HepG2 (cell line): ENCODE results near the gene TUBA4B. TPM values are rescaled to one million over a fixed set of nuclear protein-coding genes. Genes with fewer than 3 reads are reported as not detected.

Experiments used
- CBX1 ChIP-seq: IDR thresholded peaks from one replicate; pipeline ENCODE4 v1.6.1; 2016; ENCODE audit warnings: antibody characterized with exemption, low read depth
- CCAR2 ChIP-seq: fragments of 200-400 bp; formaldehyde crosslinking; optimal IDR thresholded peaks from 2 replicates; pipeline ENCODE3; 2018; ENCODE audit warnings: low read depth, mild to moderate bottlenecking, low read length, moderate library complexity
- CEBPG ChIP-seq: IDR thresholded peaks from 2 replicates; pipeline ENCODE4 v1.6.1; 2016
- CERS6 ChIP-seq: sonication (generic); formaldehyde crosslinking; IDR thresholded peaks from 2 replicates; pipeline ENCODE4 v1.5.0; 2020; ENCODE audit warnings: missing genetic modification reagents
- FIP1L1 ChIP-seq: fragments of 200-400 bp; formaldehyde crosslinking; IDR thresholded peaks from 2 replicates; pipeline ENCODE4 v1.6.1; 2018; ENCODE audit warnings: low read depth, mild to moderate bottlenecking, low read length, moderate library complexity, borderline replicate concordance; ENCODE audit not compliant: insufficient read depth
- FOXK1 ChIP-seq: sonication (generic); formaldehyde crosslinking; IDR thresholded peaks from 2 replicates; pipeline ENCODE4 v1.4.0; 2020; ENCODE audit warnings: low read depth, missing genetic modification reagents, borderline replicate concordance
- MTA3 ChIP-seq: sonication (generic); formaldehyde crosslinking; IDR thresholded peaks from 2 replicates; pipeline ENCODE4 v1.4.0; 2020; ENCODE audit warnings: missing genetic modification reagents
- NFRKB ChIP-seq: fragments of 450-650 bp; IDR thresholded peaks from 2 replicates; pipeline ENCODE4 v1.6.1; 2017
- POLR2A ChIP-seq, 2 experiments: IDR thresholded peaks; 2 replicates each; pipeline ENCODE4 v1.6.1; 2011; ENCODE audit warnings: low read depth in 2 of 2, low read length in 2 of 2, mild to moderate bottlenecking in 1 of 2, moderate library complexity in 1 of 2; ENCODE audit not compliant: insufficient read depth in 1 of 2
- REXO4 ChIP-seq: sonication (generic); formaldehyde crosslinking; IDR thresholded peaks from 2 replicates; pipeline ENCODE4 v1.8.0; 2022; ENCODE audit warnings: missing genetic modification reagents, mild to moderate bottlenecking, borderline replicate concordance
- SIN3B ChIP-seq: fragments of 150-350 bp; IDR thresholded peaks from 2 replicates; pipeline ENCODE4 v1.6.1; 2014; ENCODE audit warnings: low read length
- SRY ChIP-seq: sonication (generic); formaldehyde crosslinking; IDR thresholded peaks from 2 replicates; pipeline ENCODE4 v1.8.0; 2022; ENCODE audit warnings: mild to moderate bottlenecking, missing genetic modification reagents
- TBX3 ChIP-seq: fragments of 450-650 bp; IDR thresholded peaks from 2 replicates; pipeline ENCODE4 v1.6.1; 2017; ENCODE audit warnings: antibody characterized with exemption, mild to moderate bottlenecking, inconsistent platforms, borderline replicate concordance
- ZBTB43 ChIP-seq: sonication (generic); formaldehyde crosslinking; conservative IDR thresholded peaks from 2 replicates; pipeline ENCODE4 v1.4.0; 2020; ENCODE audit warnings: missing genetic modification reagents
- ZBTB7B ChIP-seq: sonication (generic); formaldehyde crosslinking; IDR thresholded peaks from 2 replicates; pipeline ENCODE4 v1.4.0; 2020; ENCODE audit warnings: missing genetic modification reagents
- ZNF329 ChIP-seq: sonication (generic); formaldehyde crosslinking; IDR thresholded peaks from 2 replicates; pipeline ENCODE4 v1.9.0; 2021; ENCODE audit warnings: low read depth, mild to moderate bottlenecking, missing genetic modification reagents
- ZNF460 ChIP-seq: sonication (generic); formaldehyde crosslinking; IDR thresholded peaks from 2 replicates; pipeline ENCODE4 v1.5.1; 2020; ENCODE audit warnings: missing genetic modification reagents, mild to moderate bottlenecking, borderline replicate concordance
- ZNF605 ChIP-seq: sonication (generic); formaldehyde crosslinking; IDR thresholded peaks from 2 replicates; pipeline ENCODE4 v1.8.0; 2022; ENCODE audit warnings: mild to moderate bottlenecking, missing genetic modification reagents
- ZNF720 ChIP-seq: sonication (generic); formaldehyde crosslinking; IDR thresholded peaks from 2 replicates; pipeline ENCODE4 v1.4.0; 2020; ENCODE audit warnings: missing genetic modification reagents
- polyA plus RNA-seq, 8 experiments: library from polyadenylated mRNA; depleted of rRNA in 3 of 8; stranded (reverse) in 7 of 8; unstranded in 1 of 8; fragments of >200 nt; fragmentation: Illumina TruSeq in 4 of 8; extraction: Trizol in 4 of 8; gene quantifications; 2 replicates each; pipeline versions ENCODE4 v1.2.1 to v1.2.3, GENCODE V29; 2011 to 2016; ENCODE audit warnings: low read depth in 4 of 8, missing spikeins in 1 of 8, mixed read lengths in 1 of 8; ENCODE audit not compliant: insufficient read depth in 1 of 8
- total RNA-seq, 5 experiments: library from RNA; depleted of rRNA; stranded (reverse); fragments of >200 nt; fragmentation: Illumina TruSeq; extraction: Trizol; gene quantifications; 2 replicates each; pipeline ENCODE4 v1.2.3, GENCODE V29; 2016; ENCODE audit warnings: low read depth in 1 of 5
- TF ChIP-seq, protein P1 (sequence below): sonication (generic); formaldehyde crosslinking; IDR thresholded peaks from 2 replicates; pipeline ENCODE4 v1.5.1; 2020; ENCODE audit warnings: mild to moderate bottlenecking, missing genetic modification reagents, borderline replicate concordance
- TF ChIP-seq, protein P2 (sequence below): IDR thresholded peaks from 2 replicates; pipeline ENCODE4 v1.6.1; 2016; ENCODE audit warnings: missing genetic modification reagents, missing compliant biosample characterization

Gene TUBA4B
- total and polyA plus RNA-seq, 2 of the 13 experiments (the other 11 are each of a cell fraction or from before 2014, with no cell fraction given) = 0.18 to 0.22 TPM

DNA sequence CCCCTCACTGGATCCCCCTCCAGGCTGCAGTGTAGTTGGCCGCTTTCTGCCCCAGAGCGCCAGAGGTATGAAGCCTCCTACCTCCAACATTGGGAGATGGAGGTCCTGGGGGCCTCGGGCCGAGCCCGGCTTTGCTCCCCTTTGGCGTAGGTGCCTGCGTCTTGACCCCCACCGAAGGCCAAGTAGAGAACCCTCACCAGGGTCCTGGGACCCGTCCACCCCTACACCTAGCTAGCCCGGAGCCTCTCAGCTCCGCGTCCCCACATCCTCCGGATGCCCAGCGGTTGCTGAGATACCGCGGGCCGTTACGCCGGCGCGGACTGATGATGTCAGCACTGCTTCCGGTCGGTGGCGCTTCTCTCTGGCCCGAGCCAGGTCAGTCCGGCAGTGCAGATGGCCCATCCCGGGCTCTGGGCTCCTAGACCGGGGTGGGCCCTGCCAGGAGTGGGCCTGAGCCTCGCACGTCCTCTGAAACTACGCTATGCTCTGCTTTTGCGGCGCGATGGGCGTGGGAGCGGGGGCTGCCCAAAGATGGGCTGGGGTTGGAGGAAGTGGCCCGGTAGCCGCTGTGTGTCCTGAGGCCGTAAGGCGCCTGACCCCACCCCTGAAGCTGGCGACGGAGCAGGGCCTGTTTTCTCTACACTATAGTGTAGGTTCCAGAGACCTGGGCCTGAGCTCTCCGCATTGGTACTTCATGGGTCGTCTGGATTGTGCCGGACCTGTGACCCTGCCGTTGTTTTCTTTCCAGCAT is 7.7 kb upstream of the TUBA4B start, which contains the start of the genes GLB1L and STK16 (continued):
- TF ChIP-seq FIP1L1 (no peak), MTA3 (CRISPR knock-in tag) (no peak), ZBTB7B (CRISPR knock-in tag) (peak; percentile 55; the same call in 1 of the 2 replicates), NFRKB (no peak), SRY (CRISPR knock-in tag) (peak; percentile 96; the same call in 1 of the 2 replicates), POLR2A (IDR thresholded peaks at IDR 0.05; ENCODE audit: insufficient read depth in 1 of 2, low read depth in 2 of 2, low read length in 2 of 2) (peak in 1 of 2 experiments; percentile 91; a peak in 2 of 4 replicates), CBX1 (peak; percentile 36), ZNF605 (peak; percentile 94), FOXK1 (CRISPR knock-in tag) (peak; percentile 96), CERS6 (CRISPR knock-in tag) (0 out of 2 replicates have a peak, but pooled peaks have one; percentile 61), TBX3 (no peak), CCAR2 (no peak), ZBTB43 (CRISPR knock-in tag) (peak; percentile 61; the same call in 1 of the 2 replicates), SIN3B (peak; percentile 93), CEBPG (CRISPR knock-in tag) (peak; percentile 55; the same call in 1 of the 2 replicates), ZNF720 (no peak), ZNF460 (no peak; the same call in 1 of the 2 replicates), ZNF329 (CRISPR knock-in tag) (peak; percentile 73; the same call in 1 of the 2 replicates), REXO4 (CRISPR knock-in tag) (no peak)
- TF ChIP-seq, protein P1, sequence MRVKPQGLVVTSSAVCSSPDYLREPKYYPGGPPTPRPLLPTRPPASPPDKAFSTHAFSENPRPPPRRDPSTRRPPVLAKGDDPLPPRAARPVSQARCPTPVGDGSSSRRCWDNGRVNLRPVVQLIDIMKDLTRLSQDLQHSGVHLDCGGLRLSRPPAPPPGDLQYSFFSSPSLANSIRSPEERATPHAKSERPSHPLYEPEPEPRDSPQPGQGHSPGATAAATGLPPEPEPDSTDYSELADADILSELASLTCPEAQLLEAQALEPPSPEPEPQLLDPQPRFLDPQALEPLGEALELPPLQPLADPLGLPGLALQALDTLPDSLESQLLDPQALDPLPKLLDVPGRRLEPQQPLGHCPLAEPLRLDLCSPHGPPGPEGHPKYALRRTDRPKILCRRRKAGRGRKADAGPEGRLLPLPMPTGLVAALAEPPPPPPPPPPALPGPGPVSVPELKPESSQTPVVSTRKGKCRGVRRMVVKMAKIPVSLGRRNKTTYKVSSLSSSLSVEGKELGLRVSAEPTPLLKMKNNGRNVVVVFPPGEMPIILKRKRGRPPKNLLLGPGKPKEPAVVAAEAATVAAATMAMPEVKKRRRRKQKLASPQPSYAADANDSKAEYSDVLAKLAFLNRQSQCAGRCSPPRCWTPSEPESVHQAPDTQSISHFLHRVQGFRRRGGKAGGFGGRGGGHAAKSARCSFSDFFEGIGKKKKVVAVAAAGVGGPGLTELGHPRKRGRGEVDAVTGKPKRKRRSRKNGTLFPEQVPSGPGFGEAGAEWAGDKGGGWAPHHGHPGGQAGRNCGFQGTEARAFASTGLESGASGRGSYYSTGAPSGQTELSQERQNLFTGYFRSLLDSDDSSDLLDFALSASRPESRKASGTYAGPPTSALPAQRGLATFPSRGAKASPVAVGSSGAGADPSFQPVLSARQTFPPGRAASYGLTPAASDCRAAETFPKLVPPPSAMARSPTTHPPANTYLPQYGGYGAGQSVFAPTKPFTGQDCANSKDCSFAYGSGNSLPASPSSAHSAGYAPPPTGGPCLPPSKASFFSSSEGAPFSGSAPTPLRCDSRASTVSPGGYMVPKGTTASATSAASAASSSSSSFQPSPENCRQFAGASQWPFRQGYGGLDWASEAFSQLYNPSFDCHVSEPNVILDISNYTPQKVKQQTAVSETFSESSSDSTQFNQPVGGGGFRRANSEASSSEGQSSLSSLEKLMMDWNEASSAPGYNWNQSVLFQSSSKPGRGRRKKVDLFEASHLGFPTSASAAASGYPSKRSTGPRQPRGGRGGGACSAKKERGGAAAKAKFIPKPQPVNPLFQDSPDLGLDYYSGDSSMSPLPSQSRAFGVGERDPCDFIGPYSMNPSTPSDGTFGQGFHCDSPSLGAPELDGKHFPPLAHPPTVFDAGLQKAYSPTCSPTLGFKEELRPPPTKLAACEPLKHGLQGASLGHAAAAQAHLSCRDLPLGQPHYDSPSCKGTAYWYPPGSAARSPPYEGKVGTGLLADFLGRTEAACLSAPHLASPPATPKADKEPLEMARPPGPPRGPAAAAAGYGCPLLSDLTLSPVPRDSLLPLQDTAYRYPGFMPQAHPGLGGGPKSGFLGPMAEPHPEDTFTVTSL (CRISPR knock-in tag) = peak; percentile 12; the same call in 1 of the 2 replicates
- TF ChIP-seq, protein P2, sequence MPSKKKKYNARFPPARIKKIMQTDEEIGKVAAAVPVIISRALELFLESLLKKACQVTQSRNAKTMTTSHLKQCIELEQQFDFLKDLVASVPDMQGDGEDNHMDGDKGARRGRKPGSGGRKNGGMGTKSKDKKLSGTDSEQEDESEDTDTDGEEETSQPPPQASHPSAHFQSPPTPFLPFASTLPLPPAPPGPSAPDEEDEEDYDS = peak; percentile 88
